ENCODE results near the gene LEP.

The LEP gene

GRCh38 chr7:128247640-128248194 is 6.6 kb downstream of the LEP start:
- TF ChIP-seq, protein P1, sequence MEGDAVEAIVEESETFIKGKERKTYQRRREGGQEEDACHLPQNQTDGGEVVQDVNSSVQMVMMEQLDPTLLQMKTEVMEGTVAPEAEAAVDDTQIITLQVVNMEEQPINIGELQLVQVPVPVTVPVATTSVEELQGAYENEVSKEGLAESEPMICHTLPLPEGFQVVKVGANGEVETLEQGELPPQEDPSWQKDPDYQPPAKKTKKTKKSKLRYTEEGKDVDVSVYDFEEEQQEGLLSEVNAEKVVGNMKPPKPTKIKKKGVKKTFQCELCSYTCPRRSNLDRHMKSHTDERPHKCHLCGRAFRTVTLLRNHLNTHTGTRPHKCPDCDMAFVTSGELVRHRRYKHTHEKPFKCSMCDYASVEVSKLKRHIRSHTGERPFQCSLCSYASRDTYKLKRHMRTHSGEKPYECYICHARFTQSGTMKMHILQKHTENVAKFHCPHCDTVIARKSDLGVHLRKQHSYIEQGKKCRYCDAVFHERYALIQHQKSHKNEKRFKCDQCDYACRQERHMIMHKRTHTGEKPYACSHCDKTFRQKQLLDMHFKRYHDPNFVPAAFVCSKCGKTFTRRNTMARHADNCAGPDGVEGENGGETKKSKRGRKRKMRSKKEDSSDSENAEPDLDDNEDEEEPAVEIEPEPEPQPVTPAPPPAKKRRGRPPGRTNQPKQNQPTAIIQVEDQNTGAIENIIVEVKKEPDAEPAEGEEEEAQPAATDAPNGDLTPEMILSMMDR (IDR thresholded peaks at IDR 0.05; ENCODE audit: borderline replicate concordance, insufficient read depth, low read depth, low read length), result no peak
- H3K4me3 ChIP-seq (ENCODE audit: low read depth, low read length), result no peak overlapping the region

- TF ChIP-seq, protein P1 (IDR thresholded peaks at IDR 0.05; ENCODE audit: borderline replicate concordance, insufficient read depth, low read depth, low read length), result no peak
- no peak overlapping the region for H3K4me3 ChIP-seq (ENCODE audit: low read depth, low read length)
Observed at GRCh38 chr7:128251337-128251736, 10.3 kb downstream of the LEP start.

DNA sequence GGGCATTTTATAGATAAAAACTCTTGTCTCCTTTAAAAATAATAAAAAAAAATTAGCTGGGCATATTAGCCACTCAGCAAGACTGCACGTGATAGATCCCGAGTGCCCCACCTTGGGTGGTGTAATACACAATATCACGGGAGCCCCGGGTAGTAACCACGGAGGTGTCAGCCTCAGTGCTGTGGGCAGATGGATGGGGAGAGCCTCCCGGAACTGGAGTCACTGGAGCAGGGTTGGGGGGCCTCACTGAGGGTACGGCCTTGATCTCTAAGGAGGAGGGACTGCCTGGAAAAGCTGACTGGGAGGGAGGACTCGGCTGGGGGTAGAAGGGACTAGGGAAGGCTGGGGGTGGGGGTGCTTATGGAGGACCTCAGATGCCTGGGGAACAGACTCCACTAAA is 12.6 kb downstream of the LEP start:
- TF ChIP-seq, protein P1 (IDR thresholded peaks at IDR 0.05; ENCODE audit: borderline replicate concordance, insufficient read depth, low read depth, low read length), result no peak
- H3K4me3 ChIP-seq (ENCODE audit: low read depth, low read length), result no peak overlapping the region

DNA sequence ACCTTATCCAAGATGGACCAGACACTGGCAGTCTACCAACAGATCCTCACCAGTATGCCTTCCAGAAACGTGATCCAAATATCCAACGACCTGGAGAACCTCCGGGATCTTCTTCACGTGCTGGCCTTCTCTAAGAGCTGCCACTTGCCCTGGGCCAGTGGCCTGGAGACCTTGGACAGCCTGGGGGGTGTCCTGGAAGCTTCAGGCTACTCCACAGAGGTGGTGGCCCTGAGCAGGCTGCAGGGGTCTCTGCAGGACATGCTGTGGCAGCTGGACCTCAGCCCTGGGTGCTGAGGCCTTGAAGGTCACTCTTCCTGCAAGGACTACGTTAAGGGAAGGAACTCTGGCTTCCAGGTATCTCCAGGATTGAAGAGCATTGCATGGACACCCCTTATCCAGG is 13.4 kb downstream of the LEP start:
- H3K4me3 ChIP-seq (ENCODE audit: low read depth, low read length), result no peak overlapping the region

GRCh38 chr7:128255271-128255670 is 14.2 kb downstream of the LEP start:
- H3K4me3 ChIP-seq (ENCODE audit: low read depth, low read length), result no peak overlapping the region
- TF ChIP-seq, protein P1 (IDR thresholded peaks at IDR 0.05; ENCODE audit: borderline replicate concordance, insufficient read depth, low read depth, low read length), result no peak

More for the DNA sequence above, 13.4 kb downstream of the LEP start:
- TF ChIP-seq, protein P1 (IDR thresholded peaks at IDR 0.05; ENCODE audit: borderline replicate concordance, insufficient read depth, low read depth, low read length), result no peak

GRCh38 chr7:128257458-128257857 is 16.4 kb downstream of the LEP start:
- no peak overlapping the region for H3K4me3 ChIP-seq (ENCODE audit: low read depth, low read length)
- TF ChIP-seq, protein P1 (IDR thresholded peaks at IDR 0.05; ENCODE audit: borderline replicate concordance, insufficient read depth, low read depth, low read length), result no peak

Measured in GM12875 (cell line).